H1 (cell line): ENCODE measurements around the gene FSTL4. TPM values are rescaled to one million over a fixed set of nuclear protein-coding genes. Genes with fewer than 3 reads are reported as not detected.

Source experiments
- CTCF ChIA-PET: fragments of 300-600 bp; sonication (Branson Sonifier 250); formaldehyde crosslinking; loops from one replicate; lab custom pipeline; 2021; ENCODE audit not compliant: partially characterized antibody; lab: Charles Lee
- POLR2A ChIA-PET: fragments of 300-600 bp; sonication (Branson Sonifier 250); formaldehyde crosslinking; loops from one replicate; lab custom pipeline; 2021; ENCODE audit warnings: inconsistent platforms; ENCODE audit not compliant: partially characterized antibody; lab: Charles Lee
- DNase-seq, 2 experiments: peaks; one replicate each; pipeline versions ENCODE4 v3.0.0 to v3.0.0-alpha.2; 2010 to 2022; ENCODE audit warnings: low spot score in 2 of 2, low read depth in 1 of 2, mixed read lengths in 1 of 2
- FAIRE-seq: peaks from 2 replicates; lab custom pipeline; 2011; peaks lifted over from hg19 to GRCh38; lab: Jason Lieb, UNC
- H2AFZ ChIP-seq: 2 replicates; pipeline ENCODE4 v1.8.1; 2012; ENCODE audit warnings: low read length, inconsistent platforms
- H2AK5ac ChIP-seq: 2 replicates; pipeline ENCODE4 v1.6.1; 2013; ENCODE audit warnings: low read depth, low read length
- H2BK120ac ChIP-seq: replicated peaks from 2 replicates; pipeline ENCODE3; 2013; ENCODE audit warnings: low read depth, low read length, inconsistent platforms
- H2BK12ac ChIP-seq: 2 replicates; pipeline ENCODE4 v1.6.1; 2013; ENCODE audit warnings: low read depth, low read length
- H2BK15ac ChIP-seq: 2 replicates; pipeline ENCODE4 v1.6.1; 2013; ENCODE audit warnings: low read length
- H2BK20ac ChIP-seq: 2 replicates; pipeline ENCODE4 v1.6.1; 2013; ENCODE audit warnings: low read length
- H2BK5ac ChIP-seq: 2 replicates; pipeline ENCODE4 v1.6.1; 2013; ENCODE audit warnings: low read depth, low read length
- H3K14ac ChIP-seq: 2 replicates; pipeline ENCODE4 v1.6.1; 2013; ENCODE audit warnings: inconsistent platforms; ENCODE audit not compliant: insufficient read length
- H3K18ac ChIP-seq: 2 replicates; pipeline ENCODE4 v1.6.1; 2013; ENCODE audit warnings: low read length; ENCODE audit errors: extremely low read depth
- H3K23ac ChIP-seq: 2 replicates; pipeline ENCODE4 v1.6.1; 2013; ENCODE audit warnings: inconsistent platforms; ENCODE audit not compliant: insufficient read length
- H3K23me2 ChIP-seq: 2 replicates; pipeline ENCODE4 v1.6.1; 2013; ENCODE audit warnings: low read depth, low read length
- H3K27ac ChIP-seq: 2 replicates; pipeline ENCODE4 v1.6.1; 2011; ENCODE audit warnings: low read depth, low read length, inconsistent platforms
- H3K27me3 ChIP-seq, 4 experiments: replicated peaks in 1 of 4; 1 replicate in 1 of 4; 2 replicates in 3 of 4; pipeline versions ENCODE4 v1.6.1 to v1.8.1; 2011 to 2013; ENCODE audit warnings: low read length in 3 of 4, mild to moderate bottlenecking in 3 of 4, inconsistent platforms in 2 of 4, mixed read lengths in 2 of 4, moderate library complexity in 1 of 4; ENCODE audit not compliant: control insufficient read depth in 3 of 4, insufficient read depth in 3 of 4; ENCODE audit errors: extremely low read depth in 1 of 4
- H3K36me3 ChIP-seq, 4 experiments: 2 replicates each; pipeline versions ENCODE4 v1.6.1 to v1.8.1; 2011 to 2013; ENCODE audit warnings: mild to moderate bottlenecking in 4 of 4, low read length in 3 of 4, moderate library complexity in 2 of 4, control low read depth in 1 of 4, inconsistent platforms in 1 of 4; ENCODE audit not compliant: insufficient read depth in 4 of 4, control insufficient read depth in 2 of 4
- H3K4ac ChIP-seq: replicated peaks from 2 replicates; pipeline ENCODE3; 2013; ENCODE audit warnings: low read length, low read depth, mixed read lengths, inconsistent platforms; ENCODE audit not compliant: insufficient read length
- H3K4me1 ChIP-seq, 4 experiments: replicated peaks in 1 of 4; 1 replicate in 1 of 4; 2 replicates in 3 of 4; pipeline versions ENCODE4 v1.6.1 to v1.8.1; 2011 to 2013; ENCODE audit warnings: low read length in 3 of 4, inconsistent platforms in 2 of 4, mixed read lengths in 1 of 4; ENCODE audit not compliant: insufficient read depth in 4 of 4, control insufficient read depth in 3 of 4
- H3K4me2 ChIP-seq, 2 experiments: 2 replicates each; pipeline versions ENCODE4 v1.6.1 to v1.8.1; 2011 to 2013; ENCODE audit warnings: low read depth in 2 of 2, low read length in 2 of 2, control low read depth in 1 of 2, inconsistent platforms in 1 of 2, mild to moderate bottlenecking in 1 of 2; ENCODE audit not compliant: insufficient read depth in 1 of 2
- H3K4me3 ChIP-seq, 4 experiments: fragments of 200-600, 300-600 bp in 1 of 4; sonication (generic), shearing (Covaris generic), sonication (Bioruptor Twin) in 1 of 4; 2 replicates each; pipeline versions ENCODE4 v1.5.1 to v1.8.1; 2011 to 2016; ENCODE audit warnings: low read length in 4 of 4, low read depth in 3 of 4, control low read depth in 2 of 4, inconsistent platforms in 2 of 4, mild to moderate bottlenecking in 2 of 4, mixed read lengths in 1 of 4, moderate library complexity in 1 of 4; ENCODE audit not compliant: insufficient read depth in 2 of 4; ENCODE audit errors: extremely low read depth in 1 of 4
- H3K56ac ChIP-seq: replicated peaks from 2 replicates; pipeline ENCODE3; 2013; ENCODE audit warnings: low read depth, mild to moderate bottlenecking, mixed read lengths, low read length, inconsistent platforms; ENCODE audit not compliant: insufficient read length
- H3K79me1 ChIP-seq: 2 replicates; pipeline ENCODE4 v1.6.1; 2013; ENCODE audit warnings: low read depth, low read length, control low read depth
- H3K79me2 ChIP-seq, 2 experiments: 2 replicates each; pipeline versions ENCODE4 v1.6.1 to v1.8.1; 2012 to 2013; ENCODE audit warnings: low read length in 2 of 2, mild to moderate bottlenecking in 2 of 2, inconsistent platforms in 1 of 2; ENCODE audit not compliant: insufficient read depth in 2 of 2, control insufficient read depth in 1 of 2
- H3K9ac ChIP-seq, 4 experiments: replicated peaks in 1 of 4; 1 replicate in 1 of 4; 2 replicates in 3 of 4; pipeline versions ENCODE4 v1.6.1 to v1.8.1; 2011 to 2013; ENCODE audit warnings: low read depth in 3 of 4, low read length in 3 of 4, control low read depth in 2 of 4, mild to moderate bottlenecking in 2 of 4, moderate library complexity in 2 of 4, inconsistent platforms in 1 of 4; ENCODE audit errors: extremely low read depth in 1 of 4
- H3K9me3 ChIP-seq, 2 experiments: 2 replicates each; pipeline versions ENCODE4 v1.6.1 to v1.8.1; 2012 to 2013; ENCODE audit warnings: mild to moderate bottlenecking in 2 of 2, moderate library complexity in 2 of 2, control low read depth in 1 of 2, inconsistent platforms in 1 of 2, low read depth in 1 of 2, low read length in 1 of 2, mixed read lengths in 1 of 2; ENCODE audit not compliant: insufficient read depth in 2 of 2
- H4K20me1 ChIP-seq, 2 experiments: replicated peaks in 1 of 2; 2 replicates each; pipeline versions ENCODE3 to v1.8.1; 2011 to 2013; ENCODE audit warnings: inconsistent platforms in 2 of 2, low read length in 2 of 2, mild to moderate bottlenecking in 1 of 2; ENCODE audit not compliant: insufficient read depth in 2 of 2, control insufficient read depth in 1 of 2
- H4K5ac ChIP-seq: 2 replicates; pipeline ENCODE4 v1.6.1; 2013; ENCODE audit warnings: low read length, low read depth, mixed read lengths, inconsistent platforms; ENCODE audit not compliant: insufficient read length
- H4K8ac ChIP-seq: 2 replicates; pipeline ENCODE4 v1.8.0; 2013; ENCODE audit warnings: mild to moderate bottlenecking, moderate library complexity, low read length, inconsistent platforms; ENCODE audit not compliant: insufficient read depth; ENCODE audit errors: extremely low read depth
- H4K91ac ChIP-seq: replicated peaks from 2 replicates; pipeline ENCODE3; 2013; ENCODE audit warnings: low read length, mixed read lengths, inconsistent platforms; ENCODE audit not compliant: insufficient read length
- CREB1 ChIP-seq: IDR thresholded peaks from 2 replicates; pipeline ENCODE4 v1.6.1; 2012; ENCODE audit warnings: inconsistent platforms
- CTCF ChIP-seq, 3 experiments: IDR thresholded peaks; 1 replicate in 2 of 3; 2 replicates in 1 of 3; pipeline versions ENCODE4 v1.5.1 to v1.6.1; 2011; ENCODE audit warnings: low read length in 3 of 3, mild to moderate bottlenecking in 3 of 3, inconsistent platforms in 2 of 3, low read depth in 1 of 3, moderate library complexity in 1 of 3; ENCODE audit not compliant: insufficient read depth in 1 of 3; ENCODE audit errors: control extremely low read depth in 1 of 3
- GTF2F1 ChIP-seq: IDR thresholded peaks from 2 replicates; pipeline ENCODE4 v1.6.1; 2012; ENCODE audit warnings: low read depth, low read length, improper control_type of control experiment, borderline replicate concordance
- JUND ChIP-seq: IDR thresholded peaks from 2 replicates; pipeline ENCODE4 v1.6.1; 2011; ENCODE audit warnings: mild to moderate bottlenecking, improper control_type of control experiment, low read length
- KDM1A ChIP-seq: fragments of 200-600, 300-600 bp; sonication (generic); IDR thresholded peaks from 2 replicates; pipeline ENCODE4 v1.7.1; 2016; ENCODE audit warnings: mild to moderate bottlenecking, low read length, borderline replicate concordance
- MAX ChIP-seq: IDR thresholded peaks from 2 replicates; pipeline ENCODE4 v1.6.1; 2012; ENCODE audit warnings: inconsistent platforms
- NRF1 ChIP-seq: IDR thresholded peaks from 2 replicates; pipeline ENCODE4 v1.6.1; 2011; ENCODE audit warnings: mild to moderate bottlenecking, low read depth, low read length, improper control_type of control experiment
- RAD21 ChIP-seq, 2 experiments: IDR thresholded peaks in 1 of 2; conservative IDR thresholded peaks in 1 of 2; 2 replicates each; pipeline ENCODE4 v1.6.1; 2011; ENCODE audit warnings: low read depth in 2 of 2, low read length in 2 of 2, improper control_type of control experiment in 1 of 2, inconsistent platforms in 1 of 2, mild to moderate bottlenecking in 1 of 2, moderate library complexity in 1 of 2
- SP4 ChIP-seq: IDR thresholded peaks from 2 replicates; pipeline ENCODE4 v1.6.1; 2012; ENCODE audit warnings: low read length, inconsistent platforms
- TCF12 ChIP-seq: IDR thresholded peaks from 2 replicates; pipeline ENCODE4 v1.6.1; 2011; ENCODE audit warnings: low read depth, mild to moderate bottlenecking, low read length
- WGBS, 2 experiments: shearing (Covaris generic) in 1 of 2; methylation state at CpG; one replicate each; pipeline versions ENCODE4 v1.1.6 to v1.1.7; 2013 to 2015; ENCODE audit warnings: low lambda C conversion rate in 2 of 2, mixed read lengths in 2 of 2, inconsistent platforms in 1 of 2, low coverage in 1 of 2, missing lambda C conversion rate in 1 of 2; ENCODE audit not compliant: insufficient replicate concordance in 2 of 2, insufficient coverage in 1 of 2, insufficient read length in 1 of 2; ENCODE audit errors: extremely low coverage in 1 of 2, missing lambda C conversion rate in 1 of 2; 5-methylcytosine and 5-hydroxymethylcytosine counted together
- polyA plus RNA-seq, 7 experiments: library from polyadenylated mRNA; depleted of rRNA in 3 of 7; stranded (reverse) in 5 of 7; unstranded in 2 of 7; fragments of >200 nt in 5 of 7; fragments of 200-250 nt in 2 of 7; gene quantifications; 1 replicate in 5 of 7; 2 replicates in 1 of 7; 4 replicates in 1 of 7; pipeline versions ENCODE4 v1.2.1 to v1.2.3, GENCODE V29; 2011 to 2013; ENCODE audit warnings: missing spikeins in 2 of 7, mixed read lengths in 2 of 7
- total RNA-seq: library from RNA; stranded (reverse); fragmentation: NEBNext Ultra II Directional; extraction: Animal tissue kit (Norgen Biotek cat#: 25700); gene quantifications from 2 replicates; pipeline ENCODE4 v1.2.1, GENCODE V29; 2021

The FSTL4 gene
- total and polyA plus RNA-seq, 2 of the 8 experiments (the other 6 are each of a cell fraction or from before 2014, with no cell fraction given): 3.1 to 4.1 TPM

DNA sequence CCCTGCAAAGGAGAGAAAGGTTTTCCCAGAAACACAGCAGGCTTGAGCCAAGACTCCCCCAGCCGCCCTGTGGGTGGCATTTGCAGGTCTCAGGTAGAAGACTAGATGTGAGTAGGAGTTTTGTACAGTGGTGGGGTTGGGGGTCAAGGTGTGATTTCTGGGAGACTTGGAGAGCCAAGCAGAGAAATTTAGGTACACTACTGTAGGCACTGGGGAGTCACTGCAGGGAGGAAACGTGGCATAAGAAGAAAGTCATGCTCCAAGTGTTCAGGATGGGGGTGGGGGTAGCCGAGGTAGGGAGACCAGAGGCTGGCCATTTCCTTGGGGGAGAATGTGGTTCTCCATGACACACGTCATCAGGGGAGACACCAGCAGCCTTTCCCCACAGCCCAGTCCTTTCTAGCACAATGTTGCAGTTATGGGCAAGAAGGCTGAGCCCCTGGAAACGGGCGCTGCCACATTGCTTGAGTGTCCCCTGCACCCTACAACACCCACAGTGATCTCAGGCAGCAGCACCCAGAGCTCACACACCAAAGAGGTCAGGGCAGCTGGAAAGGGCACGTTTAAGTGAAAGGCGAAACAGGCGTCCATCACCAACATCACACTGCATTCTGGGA, 210.5 kb downstream of the FSTL4 start:
- Histone ChIP-seq H4K5ac (no peak overlapping the region), H3K79me1 (no peaks in the 10 kb centered on the region), H3K4me1 (peaks cover 1 to 18% (median 9%) of the 10 kb centered on the region in 4 experiments; a peak in 5 of 7 replicates), H2BK20ac (no peak overlapping the region; the same call in 1 of the 2 replicates), H3K79me2 (no peaks in the 10 kb centered on the region), H4K91ac (peak overlapping the region; percentile 71), H3K56ac (no peak overlapping the region), H2BK120ac (no peak overlapping the region), H3K4ac (peak overlapping the region; percentile 61), H3K4me2 (no peak overlapping the region), H3K36me3 (no peaks in the 10 kb centered on the region), H3K27me3 (no peaks in the 10 kb centered on the region), H2AFZ (no peak overlapping the region), H3K9me3 (no peaks in the 10 kb centered on the region), H3K14ac (no peak overlapping the region), H3K4me3 (no peak overlapping the region), H3K27ac (no peak overlapping the region), H2AK5ac (no peak overlapping the region), H2BK12ac (peak overlapping the region; percentile 69; the same call in 1 of the 2 replicates), H4K8ac (no peak overlapping the region), H3K9ac (no peak overlapping the region), H3K18ac (no peak overlapping the region), H3K23me2 (no peaks in the 10 kb centered on the region), H4K20me1 (no peaks in the 10 kb centered on the region), H3K23ac (no peak overlapping the region), H2BK15ac (no peak overlapping the region), H2BK5ac (no peak overlapping the region)
- ChIA-PET POLR2A (interaction anchor here (1.3 kb wide), 1 partner anchor 9 kb away, joined by 3 read pairs; no protein-coding TSS in a partner anchor), CTCF (interaction anchor here (1.2 to 9.4 kb wide), 3 partner anchors 10 to 594 kb away, joined by 3 to 78 read pairs (median 7); no protein-coding TSS in a partner anchor)
- DNase-seq (peak in 1 of 2 experiments; percentile 32), FAIRE-seq (no peak)
- 84% methylated on average over 9 of the region's 9 CpGs; no CpG with 5 or more reads in 1 of the 2 experiments for WGBS, 2 experiments
- TF ChIP-seq RAD21 (IDR thresholded peaks at IDR 0.05 in 1 of 2, conservative IDR thresholded peaks at IDR 0.05 in 1 of 2; ENCODE audit: low read depth in 2 of 2, low read length in 2 of 2) (no peak), NRF1 (no peak), CREB1 (no peak), CTCF (IDR thresholded peaks at IDR 0.05; ENCODE audit: control extremely low read depth in 1 of 3, insufficient read depth in 1 of 3, low read depth in 1 of 3, low read length in 3 of 3) (no peak), JUND (no peak), GTF2F1 (no peak), KDM1A (no peak), MAX (no peak), SP4 (no peak), TCF12 (no peak)
